Measurements from ENCODE around the gene GLYATL3. TPM values are rescaled to one million over a fixed set of nuclear protein-coding genes. Genes with fewer than 3 reads are reported as not detected.

The GLYATL3 gene
- total RNA-seq, 1 experiment from 2014 or later: not detected

- no peaks in the 10 kb centered on the region for H3K36me3 ChIP-seq (ENCODE audit: control insufficient read depth, insufficient read depth, low read length)
- intact Hi-C loops (cut with micrococcal nuclease; ENCODE audit: unreplicated experiment) (no loop called here), in situ Hi-C loops (cut with HindIII; ENCODE audit: low pct_unique_long_range_greater_than_20kb, low sequenced_read_pairs) (no loop called here)
- ChIA-PET POLR2A (no interaction called here), CTCF (no interaction called here)
- no peak overlapping the region for H3K4me3 ChIP-seq (ENCODE audit: low read depth in 2 of 2, low read length in 2 of 2)
- no peaks in the 10 kb centered on the region for H3K4me1 ChIP-seq (ENCODE audit: control insufficient read depth, insufficient read depth, low read length)
- no TSS peak for BruUV-seq (replicated peaks)
- H3K9me3 ChIP-seq (ENCODE audit: control insufficient read depth, insufficient read depth, low read depth, low read length): no peaks in the 10 kb centered on the region
- no peaks in the 10 kb centered on the region for H3K27me3 ChIP-seq (ENCODE audit: control insufficient read depth, insufficient read depth, low read length)
- no peak for ATAC-seq
- no peak for TF ChIP-seq TCF7L2 (IDR thresholded peaks at IDR 0.05; ENCODE audit: low read depth, low read length)
- TF ChIP-seq SIN3A (IDR thresholded peaks at IDR 0.05; ENCODE audit: borderline replicate concordance, insufficient read depth, low read depth, low read length): no peak
- no peak overlapping the region for H3K27ac ChIP-seq (ENCODE audit: low read length)
- no peak for DNase-seq (ENCODE audit: low read depth, low spot score)
Observed at GRCh38 chr6:49557177-49557576, 57.5 kb downstream of the GLYATL3 start.

- no TSS peak for BruUV-seq (replicated peaks)
- ATAC-seq (no peak), DNase-seq (ENCODE audit: low read depth, low spot score) (no peak)
- no peaks in the 10 kb centered on the region for H3K9me3 ChIP-seq (ENCODE audit: control insufficient read depth, insufficient read depth, low read depth, low read length)
- no peak overlapping the region for H3K4me3 ChIP-seq (ENCODE audit: low read depth in 2 of 2, low read length in 2 of 2)
- ChIA-PET CTCF (no interaction called here), POLR2A (no interaction called here)
- no peaks in the 10 kb centered on the region for H3K36me3 ChIP-seq (ENCODE audit: control insufficient read depth, insufficient read depth, low read length)
- no peak overlapping the region for H3K27ac ChIP-seq (ENCODE audit: low read length)
- in situ Hi-C loops (cut with HindIII; ENCODE audit: low pct_unique_long_range_greater_than_20kb, low sequenced_read_pairs) (no loop called here), intact Hi-C loops (cut with micrococcal nuclease; ENCODE audit: unreplicated experiment) (no loop called here)
- H3K4me1 ChIP-seq (ENCODE audit: control insufficient read depth, insufficient read depth, low read length): no peaks in the 10 kb centered on the region
- H3K27me3 ChIP-seq (ENCODE audit: control insufficient read depth, insufficient read depth, low read length): no peaks in the 10 kb centered on the region
- no peak for TF ChIP-seq TCF7L2 (IDR thresholded peaks at IDR 0.05; ENCODE audit: low read depth, low read length)
- no peak for TF ChIP-seq REST (IDR thresholded peaks at IDR 0.05; ENCODE audit: insufficient read depth in 1 of 2, low read depth in 2 of 2, low read length in 1 of 2)
- no peak for TF ChIP-seq POLR2AphosphoS5 (IDR thresholded peaks at IDR 0.05; ENCODE audit: low read depth, low read length)
- no peak for TF ChIP-seq SIN3A (IDR thresholded peaks at IDR 0.05; ENCODE audit: borderline replicate concordance, insufficient read depth, low read depth, low read length)
- no peak for TF ChIP-seq CTCF (IDR thresholded peaks at IDR 0.05)
Observed at GRCh38 chr6:49558238-49558637, 58.5 kb downstream of the GLYATL3 start.

GRCh38 chr6:49563006-49563886 lies 63.5 kb downstream of the GLYATL3 start:
- H3K4me3 ChIP-seq (ENCODE audit: low read depth in 2 of 2, low read length in 2 of 2): no peak overlapping the region
- no peaks in the 10 kb centered on the region for H3K9me3 ChIP-seq (ENCODE audit: control insufficient read depth, insufficient read depth, low read depth, low read length)
- intact Hi-C loops (cut with micrococcal nuclease; ENCODE audit: unreplicated experiment): no loop called here
- no peak for ATAC-seq
- DNase-seq (ENCODE audit: low read depth, low spot score): no peak
- H3K27ac ChIP-seq (ENCODE audit: low read length): no peak overlapping the region
- in situ Hi-C loops (cut with HindIII; ENCODE audit: low pct_unique_long_range_greater_than_20kb, low sequenced_read_pairs): no loop called here
- no peak for TF ChIP-seq SIN3A (IDR thresholded peaks at IDR 0.05; ENCODE audit: borderline replicate concordance, insufficient read depth, low read depth, low read length)
- TF ChIP-seq TCF7L2 (IDR thresholded peaks at IDR 0.05; ENCODE audit: low read depth, low read length): no peak
- no peak for TF ChIP-seq CTCF (IDR thresholded peaks at IDR 0.05)
- no peak for TF ChIP-seq POLR2AphosphoS5 (IDR thresholded peaks at IDR 0.05; ENCODE audit: low read depth, low read length)
- TF ChIP-seq REST (IDR thresholded peaks at IDR 0.05; ENCODE audit: insufficient read depth in 1 of 2, low read depth in 2 of 2, low read length in 1 of 2): no peak
- no peaks in the 10 kb centered on the region for H3K27me3 ChIP-seq (ENCODE audit: control insufficient read depth, insufficient read depth, low read length)
- no peaks in the 10 kb centered on the region for H3K4me1 ChIP-seq (ENCODE audit: control insufficient read depth, insufficient read depth, low read length)
- BruUV-seq (replicated peaks): no TSS peak
- ChIA-PET CTCF (no interaction called here), POLR2A (interaction anchor here (0.6 kb wide), 1 partner anchor 1585 kb away, joined by 6 read pairs; no protein-coding TSS in a partner anchor)
- H3K36me3 ChIP-seq (ENCODE audit: control insufficient read depth, insufficient read depth, low read length): no peaks in the 10 kb centered on the region

Measured in Panc1 (cell line).